ENCODE data around the gene ZNF3.

ZNF3 gene

GRCh38 chr7:100088095-100088620, 6.6 kb upstream of the ZNF3 start:
- peak overlapping the region; percentile 87; the same call in 1 of the 2 replicates for H3K4me3 ChIP-seq (ENCODE audit: low read length)
- no peak for TF ChIP-seq ZNF274 (IDR thresholded peaks at IDR 0.05; ENCODE audit: low read depth, low read length)

GRCh38 chr7:100087055-100087750, 5.7 kb upstream of the ZNF3 start:
- no peak overlapping the region for H3K4me3 ChIP-seq (ENCODE audit: low read length)
- TF ChIP-seq ZNF274 (IDR thresholded peaks at IDR 0.05; ENCODE audit: low read depth, low read length), result no peak

- TF ChIP-seq ZNF274 (IDR thresholded peaks at IDR 0.05; ENCODE audit: low read depth, low read length), result no peak
- H3K4me3 ChIP-seq (ENCODE audit: low read length), result no peak overlapping the region
These were observed 4.0 kb upstream of the ZNF3 start for GRCh38 chr7:100085515-100085914.

GRCh38 chr7:100082978-100083377, 1.5 kb upstream of the ZNF3 start:
- no peak for TF ChIP-seq ZNF274 (IDR thresholded peaks at IDR 0.05; ENCODE audit: low read depth, low read length)
- H3K4me3 ChIP-seq (ENCODE audit: low read length), result no peak overlapping the region

- no peak for TF ChIP-seq ZNF274 (IDR thresholded peaks at IDR 0.05; ENCODE audit: low read depth, low read length)
- H3K4me3 ChIP-seq (ENCODE audit: low read length), result peak overlapping the region; percentile 100
These were observed 502 bp downstream of the ZNF3 start for GRCh38 chr7:100080907-100081534.

GRCh38 chr7:100079024-100079560, 2.4 kb downstream of the ZNF3 start:
- H3K4me3 ChIP-seq (ENCODE audit: low read length), result no peak overlapping the region
- no peak for TF ChIP-seq ZNF274 (IDR thresholded peaks at IDR 0.05; ENCODE audit: low read depth, low read length)

- no peak overlapping the region for H3K4me3 ChIP-seq (ENCODE audit: low read length)
- no peak for TF ChIP-seq ZNF274 (IDR thresholded peaks at IDR 0.05; ENCODE audit: low read depth, low read length)
These were observed 4.3 kb downstream of the ZNF3 start for GRCh38 chr7:100077205-100077604.

- H3K4me3 ChIP-seq (ENCODE audit: low read length), result no peak overlapping the region
- TF ChIP-seq ZNF274 (IDR thresholded peaks at IDR 0.05; ENCODE audit: low read depth, low read length), result no peak
These were observed 6.1 kb downstream of the ZNF3 start for GRCh38 chr7:100075418-100075817.

- no peak overlapping the region for H3K4me3 ChIP-seq (ENCODE audit: low read length)
- no peak for TF ChIP-seq ZNF274 (IDR thresholded peaks at IDR 0.05; ENCODE audit: low read depth, low read length)
These were observed 6.7 kb downstream of the ZNF3 start for GRCh38 chr7:100074841-100075240.

GRCh38 chr7:100072462-100072861, 9.1 kb downstream of the ZNF3 start:
- no peak overlapping the region for H3K4me3 ChIP-seq (ENCODE audit: low read length)
- TF ChIP-seq ZNF274 (IDR thresholded peaks at IDR 0.05; ENCODE audit: low read depth, low read length), result no peak

GRCh38 chr7:100071018-100071723, 10.4 kb downstream of the ZNF3 start:
- no peak overlapping the region for H3K4me3 ChIP-seq (ENCODE audit: low read length)
- peak; percentile 13; the same call in 1 of the 2 replicates for TF ChIP-seq ZNF274 (IDR thresholded peaks at IDR 0.05; ENCODE audit: low read depth, low read length)

- no peak overlapping the region for H3K4me3 ChIP-seq (ENCODE audit: low read length)
These were observed 11.5 kb downstream of the ZNF3 start for GRCh38 chr7:100069991-100070390.

GRCh38 chr7:100066953-100067352, 14.6 kb downstream of the ZNF3 start:
- no peak overlapping the region for H3K4me3 ChIP-seq (ENCODE audit: low read length)
- TF ChIP-seq ZNF274 (IDR thresholded peaks at IDR 0.05; ENCODE audit: low read depth, low read length), result no peak

More at GRCh38 chr7:100069991-100070390, 11.5 kb downstream of the ZNF3 start:
- no peak for TF ChIP-seq ZNF274 (IDR thresholded peaks at IDR 0.05; ENCODE audit: low read depth, low read length)

- no peak overlapping the region for H3K4me3 ChIP-seq (ENCODE audit: low read length)
- TF ChIP-seq ZNF274 (IDR thresholded peaks at IDR 0.05; ENCODE audit: low read depth, low read length), result no peak
These were observed 15.9 kb downstream of the ZNF3 start for GRCh38 chr7:100065452-100066186.
